ENCODE data around the gene TMEM223.
"Not testable (repeated sequence)": the region's sequence is repeated elsewhere in the genome, so short reads cannot be mapped to it uniquely, and the experiment has no call there.

The TMEM223 gene

DNA sequence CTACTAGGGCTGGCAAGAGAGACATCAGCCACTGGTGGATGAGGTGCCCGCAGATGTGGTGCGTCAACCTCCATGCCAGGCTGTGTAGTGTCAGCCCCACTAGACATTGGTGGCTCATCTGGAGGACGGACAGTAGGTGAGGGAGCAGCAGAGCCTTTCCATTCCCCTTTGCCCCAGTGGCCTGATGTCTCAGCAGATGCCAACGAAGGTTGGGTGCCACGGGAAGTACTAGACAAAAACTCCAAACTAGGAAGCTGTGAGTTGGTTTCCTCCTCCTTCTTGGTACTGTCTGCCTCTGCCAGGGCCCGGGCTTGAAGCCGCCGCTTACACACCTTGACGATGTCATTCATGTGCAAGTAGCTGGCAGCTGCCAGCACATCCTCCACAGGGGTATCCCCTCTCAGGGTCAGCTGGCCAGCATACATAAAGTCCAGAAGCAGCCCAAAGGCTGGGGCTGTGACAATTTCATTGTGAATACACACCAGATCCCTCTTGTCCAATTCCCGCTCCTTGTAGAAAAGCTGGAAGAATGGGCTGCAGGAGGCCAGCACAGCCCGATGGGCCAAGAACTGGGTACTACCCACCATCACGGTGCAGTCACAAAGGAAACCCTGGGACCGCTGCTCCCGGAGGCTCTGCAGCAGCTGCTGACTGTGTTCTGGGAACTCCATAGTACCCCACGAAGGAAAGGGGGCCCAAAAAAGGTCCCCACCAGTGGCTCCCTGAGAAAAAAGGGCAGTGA is 38.6 kb downstream of the TMEM223 start:
- DNase-seq (ENCODE audit: low spot score): no peak

GRCh38 chr11:62752177-62752785 is 39.5 kb downstream of the TMEM223 start:
- DNase-seq (ENCODE audit: low spot score): no peak

DNA sequence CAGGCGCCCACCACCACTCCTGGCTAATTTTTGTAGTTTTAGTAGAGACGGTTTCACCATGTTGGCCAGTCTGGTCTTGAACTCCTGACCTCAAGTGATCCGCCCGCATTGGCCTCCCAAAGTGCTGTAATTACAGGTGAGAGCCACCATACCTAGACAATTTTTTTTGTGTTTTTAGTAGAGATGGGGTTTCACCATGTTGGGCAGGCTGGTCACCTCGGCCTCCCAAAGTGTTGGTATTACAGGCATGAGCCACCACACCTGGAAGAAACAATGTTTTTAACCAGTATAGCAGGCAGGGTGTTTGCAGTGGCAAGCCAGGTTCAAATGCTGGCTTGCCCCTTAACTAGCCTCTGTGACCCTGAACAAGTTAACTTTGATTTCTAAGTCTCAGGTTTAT is 41.9 kb downstream of the TMEM223 start:
- not testable (repeated sequence) for DNase-seq (ENCODE audit: low spot score)

GRCh38 chr11:62747475-62748160 is 44.2 kb downstream of the TMEM223 start:
- DNase-seq (ENCODE audit: low spot score): no peak
